Non-pigmented ciliary epithelial cell (primary cell): Measurements from ENCODE around the gene DRC1.
"Not testable (repeated sequence)": the region's sequence is repeated elsewhere in the genome, so short reads cannot be mapped to it uniquely, and the experiment has no call there.

Experiments used
- DNase-seq: peaks from one replicate; pipeline ENCODE4 v3.0.0-alpha.2; 2010; ENCODE audit warnings: low read depth

Gene DRC1

DNA sequence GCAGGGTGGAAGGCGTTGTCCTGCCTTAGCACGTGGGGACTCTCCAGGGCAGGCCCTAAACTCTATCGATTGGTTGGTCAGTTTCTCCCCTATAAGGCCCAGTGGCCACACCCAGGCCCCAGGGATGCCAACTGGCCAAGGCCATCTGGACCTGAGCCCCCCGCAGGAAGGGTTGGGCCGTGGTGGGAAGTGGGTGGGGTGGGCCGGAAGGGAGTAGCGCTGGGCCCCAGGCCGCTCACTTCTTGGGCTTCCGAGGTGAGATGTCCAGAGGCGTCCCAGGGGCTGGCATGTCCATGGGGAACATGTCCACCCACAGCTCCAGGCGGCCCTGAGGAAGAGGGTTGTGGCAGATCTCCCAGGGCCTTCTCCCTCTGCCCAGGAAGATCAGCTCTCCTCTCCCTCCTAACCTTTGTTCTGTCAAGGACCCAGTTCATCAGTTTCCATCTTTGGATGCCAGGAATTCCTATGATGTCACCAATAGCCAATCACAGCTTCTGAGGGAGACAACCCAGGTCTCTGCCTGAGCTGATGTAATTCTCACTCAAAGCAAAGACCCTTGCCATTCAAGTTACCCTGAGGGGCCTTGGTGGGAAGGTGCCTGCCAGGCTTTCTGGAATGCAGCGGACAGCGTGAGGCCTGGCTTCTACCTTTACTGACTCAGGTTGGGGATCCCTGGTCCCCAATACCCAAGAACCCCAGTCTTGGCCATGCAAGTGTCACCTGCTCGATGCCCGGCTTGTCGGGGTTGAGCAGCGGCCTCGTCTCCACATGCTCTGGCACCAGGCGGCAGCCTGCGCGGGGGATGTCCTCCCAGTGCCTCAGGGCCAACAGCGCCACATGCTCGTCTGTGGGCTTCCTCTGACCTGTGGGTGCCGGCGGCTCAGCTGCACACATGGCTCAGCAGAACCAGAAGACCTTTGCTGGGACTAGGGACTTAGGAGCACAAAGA lies 61.8 kb downstream of the DRC1 start:
- no peak for DNase-seq

DNA sequence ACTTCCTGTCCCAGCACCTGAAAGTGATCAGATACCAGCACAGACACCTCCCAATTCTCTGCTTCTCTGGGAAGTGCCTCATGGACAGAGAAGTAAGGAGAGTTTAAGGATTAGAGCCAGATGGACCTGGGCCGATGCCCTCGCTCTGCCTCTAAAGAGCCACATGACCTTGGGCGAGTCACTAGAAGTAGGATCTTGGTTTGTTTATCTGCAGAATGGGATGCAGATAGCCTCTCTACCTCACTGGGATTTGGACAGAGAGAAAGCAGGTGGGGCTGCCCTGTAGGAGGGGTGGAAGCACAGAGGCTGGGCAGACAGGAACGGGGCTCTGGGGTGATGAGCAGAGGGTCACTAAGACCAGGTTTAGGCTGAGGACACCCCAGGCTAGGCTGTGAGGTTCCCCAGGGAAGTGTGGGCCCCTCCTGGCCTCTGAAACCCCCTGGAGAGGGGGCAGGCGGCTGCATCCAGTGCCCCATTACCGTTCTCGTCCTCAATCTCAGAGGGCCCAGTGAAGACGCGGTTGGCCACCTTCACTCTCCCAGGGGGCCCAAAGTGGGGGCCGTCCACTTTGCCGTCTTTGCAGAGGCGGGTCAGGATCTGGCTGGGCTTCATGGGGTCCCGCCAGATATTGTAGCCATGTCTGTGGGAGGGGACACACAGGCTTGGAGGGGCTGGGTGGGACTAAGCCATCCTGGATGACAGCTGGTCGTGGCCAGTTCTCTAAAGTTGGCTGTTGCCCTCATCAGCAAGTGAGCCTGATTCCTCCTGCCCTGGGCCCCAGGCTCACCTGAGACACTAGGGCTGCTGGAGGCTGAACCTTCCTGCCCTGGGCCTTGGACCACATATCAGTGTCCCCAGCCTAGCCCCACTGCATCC lies 62.9 kb downstream of the DRC1 start:
- no peak for DNase-seq

DNA sequence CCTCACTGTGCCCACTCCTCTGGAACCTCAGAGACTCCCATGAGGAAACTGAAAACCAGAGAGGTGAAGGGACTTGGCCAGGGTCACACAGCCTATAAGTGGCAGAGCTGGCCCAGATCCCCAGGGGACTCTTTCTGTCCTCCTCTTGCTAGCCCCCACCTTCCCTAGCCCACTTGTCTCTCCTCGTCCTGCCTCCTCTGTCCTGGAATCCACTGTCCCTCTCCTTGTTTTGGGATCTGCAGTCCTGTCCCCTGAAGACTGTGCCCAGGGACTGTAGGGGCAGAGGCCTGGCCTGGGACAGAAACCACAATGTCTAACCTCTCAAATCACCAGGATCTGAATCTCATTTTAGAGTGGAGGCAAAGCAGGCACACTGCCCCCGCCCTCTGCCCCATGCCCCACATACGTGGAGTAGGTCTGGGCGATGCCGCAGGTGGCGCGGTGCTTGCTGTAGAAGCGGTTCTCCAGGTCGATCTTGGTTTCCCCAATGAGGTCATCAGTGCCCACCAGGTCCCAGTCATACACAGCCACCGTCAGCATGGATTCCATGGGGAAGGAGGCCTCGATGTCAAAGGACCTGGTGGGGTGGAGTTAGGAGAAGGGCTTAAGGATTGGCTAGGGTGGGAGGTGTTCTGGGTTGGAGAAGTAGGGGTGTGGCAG lies 63.7 kb downstream of the DRC1 start:
- DNase-seq: no peak

DNA sequence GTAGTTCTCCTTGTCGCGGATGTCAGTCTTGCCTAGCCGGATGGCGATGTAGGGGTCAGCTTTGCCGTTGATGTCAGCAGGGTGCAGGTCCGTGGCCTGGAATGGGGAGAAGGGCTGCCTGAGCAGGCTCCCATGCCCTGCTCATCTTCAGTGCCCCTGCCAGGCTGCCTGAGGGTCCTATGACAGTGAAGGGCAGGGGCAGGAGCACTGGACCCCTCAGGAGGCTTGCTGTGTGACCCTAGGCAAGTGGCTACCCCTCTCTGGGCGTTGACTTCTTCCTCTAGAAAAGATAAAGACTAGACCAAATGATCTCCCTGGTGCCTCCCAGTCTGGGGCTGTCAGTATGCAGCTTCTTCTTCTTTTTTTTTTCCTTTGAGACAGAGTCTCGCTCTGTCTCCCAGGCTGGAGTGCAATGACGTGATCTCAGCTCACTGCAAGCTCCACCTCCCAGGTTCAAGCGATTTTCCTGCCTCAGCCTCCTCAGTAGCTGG lies 64.3 kb downstream of the DRC1 start:
- no peak for DNase-seq

DNA sequence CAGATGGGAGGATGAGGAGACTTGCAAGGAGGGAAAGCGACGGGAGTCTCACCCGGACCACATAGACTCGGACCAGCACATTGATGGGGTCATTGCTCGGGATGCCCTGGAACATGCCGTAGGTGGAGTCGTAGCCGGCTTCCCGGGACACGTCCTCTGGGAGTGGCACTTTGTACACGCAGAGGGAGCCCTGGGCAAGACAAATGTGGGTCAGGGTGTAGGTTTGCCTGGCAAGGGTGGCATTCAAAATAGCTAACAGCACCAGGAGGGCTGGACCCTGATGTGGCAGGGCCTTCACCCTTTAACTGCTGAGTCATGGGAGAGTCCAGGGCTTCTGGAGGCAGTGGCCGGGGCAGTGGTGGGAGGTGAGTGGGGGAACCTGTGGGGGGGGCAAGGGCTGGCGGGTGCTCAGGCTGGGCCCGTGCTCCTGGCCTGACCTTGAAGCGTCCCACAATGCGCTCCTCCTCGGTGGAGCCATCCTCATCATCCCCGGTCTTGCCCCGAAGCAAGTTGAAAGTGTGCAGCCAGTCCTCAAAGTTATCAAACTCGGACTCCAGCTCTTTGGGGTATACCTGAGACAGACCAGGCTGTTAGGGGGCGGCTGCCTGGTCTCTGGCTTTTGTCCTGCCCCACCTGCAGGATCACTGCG lies 65.1 kb downstream of the DRC1 start:
- DNase-seq: no peak

DNA sequence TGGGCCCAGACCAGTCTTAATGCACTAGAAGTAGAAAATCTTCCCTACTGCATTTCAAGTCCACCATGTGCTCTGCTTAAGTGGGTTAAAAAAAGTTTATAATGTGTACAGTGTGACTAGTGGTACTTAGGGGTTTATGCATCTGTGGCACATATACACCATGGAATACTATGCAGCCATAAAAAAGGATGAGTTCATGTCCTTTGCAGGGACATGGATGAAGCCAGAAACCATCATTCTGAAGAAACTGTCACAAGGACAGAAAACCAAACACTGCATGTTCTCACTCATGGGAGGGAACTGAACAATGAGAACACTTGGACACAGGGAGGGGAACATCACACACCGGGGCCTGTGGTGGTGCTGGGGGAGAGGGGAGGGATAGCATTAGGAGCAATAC lies 66.8 kb downstream of the DRC1 start:
- not testable (repeated sequence) for DNase-seq

DNA sequence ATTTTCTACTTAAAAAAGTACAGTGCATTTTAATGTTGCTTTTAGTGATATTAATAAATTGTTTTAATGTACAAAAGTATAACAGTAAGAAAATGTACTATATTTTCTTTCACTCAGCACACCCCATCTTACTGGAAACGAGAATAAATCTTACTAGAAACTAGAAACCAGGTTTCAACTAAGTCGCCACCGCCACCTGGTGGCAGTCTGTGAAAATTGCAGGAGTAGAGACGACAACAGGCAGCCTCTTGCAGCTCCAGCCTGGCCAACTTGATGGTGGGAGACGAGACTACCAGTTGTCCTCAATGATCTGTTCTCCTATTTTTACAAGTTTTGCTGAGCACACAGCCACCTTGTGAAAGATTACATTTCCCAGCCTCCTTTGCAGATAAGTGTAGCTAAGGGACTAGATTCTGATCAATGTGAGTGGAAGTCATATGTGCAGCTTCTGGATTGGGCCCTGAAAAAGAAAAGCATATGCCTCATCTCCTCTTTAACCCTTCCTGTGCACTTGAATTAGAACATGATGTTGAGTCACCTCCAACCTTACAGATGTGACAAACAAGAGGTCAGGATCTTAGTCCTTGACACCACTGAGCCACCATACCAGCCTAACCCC lies 67.5 kb downstream of the DRC1 start:
- peak; percentile 43 for DNase-seq

DNA sequence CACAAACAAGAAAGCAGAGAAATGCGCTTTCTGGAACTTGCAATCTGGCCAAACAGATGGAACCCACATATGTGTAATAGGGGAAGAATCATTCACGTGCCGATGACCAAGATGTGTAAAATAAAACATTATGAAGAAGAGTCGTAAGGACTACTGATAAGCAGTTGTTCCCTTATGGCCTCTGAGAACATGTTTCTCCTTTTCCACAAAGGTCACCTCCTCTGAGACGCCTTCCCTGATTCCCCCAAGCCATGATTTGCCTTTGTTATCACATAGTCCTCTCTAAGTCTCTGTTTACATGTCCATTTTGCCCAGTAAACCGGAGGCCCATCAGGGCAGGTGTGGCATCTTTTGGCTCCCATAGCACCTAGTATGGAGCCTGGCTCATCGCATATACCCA lies 68.2 kb downstream of the DRC1 start:
- DNase-seq: no peak

DNA sequence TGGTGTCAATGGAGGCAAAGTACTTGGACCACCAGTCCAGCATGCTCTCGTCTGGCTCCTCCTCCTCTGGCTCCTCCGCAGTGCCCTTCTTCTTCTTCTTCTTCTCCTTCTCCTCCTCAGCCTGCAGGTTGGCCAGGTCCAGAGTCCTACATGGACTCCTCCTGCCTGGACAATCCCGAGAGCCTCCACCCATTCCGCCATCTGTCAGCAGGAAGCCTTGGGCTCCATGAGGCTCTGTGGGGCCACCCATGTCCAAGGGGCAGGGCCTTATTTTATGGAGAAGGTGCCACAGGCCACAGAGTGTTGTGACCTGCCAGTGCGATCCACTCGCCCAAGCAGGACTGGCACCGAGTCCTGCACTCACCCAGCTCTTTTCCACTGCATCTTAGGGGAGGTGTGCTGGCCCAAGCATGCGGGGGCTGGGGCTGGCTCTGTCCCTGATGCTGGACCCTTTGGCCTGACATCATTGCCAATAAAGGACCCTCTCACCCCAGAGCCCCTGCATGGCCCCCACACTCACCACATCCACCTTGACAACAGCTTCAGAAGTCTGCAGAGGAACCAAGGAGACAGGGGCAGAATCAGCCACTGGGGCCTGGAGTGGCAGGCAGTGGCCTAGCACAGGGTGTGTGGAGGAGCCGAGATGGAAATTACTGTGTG lies 69.0 kb downstream of the DRC1 start:
- DNase-seq: no peak

DNA sequence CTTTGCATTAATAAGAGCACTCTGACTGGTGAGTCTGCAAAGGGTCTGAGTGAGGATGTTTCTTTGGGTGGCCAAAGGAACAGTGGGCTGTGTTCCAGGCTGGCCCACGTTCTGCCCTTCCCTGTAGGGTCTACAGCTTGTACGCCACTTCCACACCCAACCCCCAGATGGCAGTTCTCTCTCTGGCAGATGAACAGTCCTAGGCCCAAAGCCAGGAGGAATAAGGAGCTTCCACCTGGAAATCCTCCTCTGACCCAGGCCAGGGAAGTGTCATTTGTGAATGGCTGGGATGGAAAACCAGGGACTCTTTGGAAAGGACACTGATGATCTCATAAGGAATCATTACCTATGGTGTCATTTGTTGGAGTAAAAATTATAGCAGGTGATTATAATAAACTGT lies 69.6 kb downstream of the DRC1 start:
- no peak for DNase-seq

DNA sequence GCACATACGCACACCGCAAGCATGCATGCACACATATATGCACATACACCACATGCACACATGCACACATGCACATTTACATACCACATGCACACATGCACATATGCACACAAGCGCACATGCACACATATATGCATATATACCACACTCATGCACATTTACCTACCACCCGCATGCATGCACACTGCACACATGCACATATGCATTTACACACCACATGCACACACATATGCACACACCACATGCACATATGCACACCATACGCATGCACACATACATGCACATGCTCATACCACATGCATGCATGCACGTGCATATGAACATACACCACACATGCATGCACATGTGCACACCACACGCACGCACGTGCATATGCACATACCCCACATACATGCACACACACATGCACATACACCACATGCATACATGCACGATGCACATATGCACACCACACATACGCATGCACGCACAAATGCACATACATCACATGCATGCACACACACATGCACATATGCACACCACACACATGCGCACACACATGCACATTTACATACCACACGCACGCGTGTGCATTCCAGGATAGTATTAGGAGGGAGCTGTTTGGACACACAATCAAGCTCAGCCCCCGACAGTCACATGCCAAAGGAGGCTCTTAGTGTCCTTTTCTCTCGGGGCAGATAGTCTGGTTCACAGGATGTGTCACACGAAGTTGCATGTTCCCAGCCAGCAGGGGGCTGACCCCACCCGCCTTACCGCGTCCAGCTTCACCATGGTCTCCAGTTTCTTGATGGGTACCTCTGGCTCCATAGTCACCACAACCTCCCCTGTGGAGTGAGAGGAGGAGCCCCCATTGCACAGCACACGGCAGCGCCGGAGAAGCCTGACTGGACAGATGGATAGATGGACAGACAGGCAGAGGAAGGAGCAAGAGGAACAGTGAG lies 70.3 kb downstream of the DRC1 start:
- DNase-seq: no peak

DNA sequence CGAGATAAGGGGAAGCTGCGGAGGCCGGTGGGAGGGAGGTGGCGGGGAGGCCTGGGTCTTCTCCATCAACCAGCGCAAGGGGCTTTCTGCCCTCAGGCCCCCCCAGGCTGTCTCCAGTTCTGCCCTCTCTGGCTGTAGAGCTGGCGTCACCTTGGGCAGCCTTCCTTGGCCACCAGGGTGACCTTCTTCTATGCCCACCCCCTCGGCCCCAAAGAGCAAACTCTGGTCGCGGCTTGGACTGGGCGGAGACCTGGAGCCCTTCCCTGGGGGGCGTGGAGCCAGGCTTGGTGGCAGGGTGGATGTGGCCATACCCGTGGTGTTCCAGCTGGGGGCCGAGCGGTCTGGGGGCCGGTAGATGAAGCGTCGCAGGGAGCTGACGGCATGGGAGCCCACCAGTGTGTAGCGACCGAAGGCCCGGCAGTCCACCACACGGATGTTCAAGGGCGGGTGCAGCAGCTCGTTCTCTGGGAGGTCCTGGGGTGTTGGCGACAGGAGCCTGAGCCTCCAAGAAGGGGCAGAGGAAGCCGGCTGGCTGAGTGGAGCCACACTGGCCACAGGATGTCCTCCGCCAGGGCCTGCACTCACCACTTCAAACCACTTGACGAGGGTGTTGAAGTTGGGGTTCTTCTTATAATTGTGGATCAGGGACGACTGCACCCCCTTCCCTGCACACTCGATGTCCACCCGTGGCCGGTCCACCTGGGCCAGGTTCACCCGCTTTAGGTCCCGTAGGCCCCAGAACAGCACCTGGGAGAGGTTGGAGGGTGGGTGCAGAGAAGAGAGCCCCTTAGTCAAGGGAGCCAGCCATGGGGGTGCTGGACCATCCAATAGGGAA lies 71.3 kb downstream of the DRC1 start:
- DNase-seq: no peak

DNA sequence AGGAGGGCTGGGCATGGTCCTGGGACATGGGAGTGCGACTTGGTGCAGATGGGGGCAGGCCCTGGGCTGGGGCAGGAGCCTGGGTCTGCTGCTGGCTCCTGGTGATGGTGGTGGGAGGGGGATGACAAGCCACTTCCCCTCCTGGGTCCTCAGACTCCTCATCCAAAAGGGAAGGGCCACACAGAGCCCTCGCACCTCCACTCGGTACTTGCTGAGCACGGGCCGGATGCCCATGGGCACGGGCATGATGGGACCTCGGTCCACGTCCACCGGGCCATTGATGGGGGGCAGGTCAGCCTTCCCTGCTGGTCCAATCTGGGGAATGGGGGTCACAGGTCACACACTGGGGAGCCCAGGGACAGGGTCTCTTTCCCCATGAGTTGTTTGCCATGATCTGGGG lies 72.1 kb downstream of the DRC1 start:
- DNase-seq: no peak

DNA sequence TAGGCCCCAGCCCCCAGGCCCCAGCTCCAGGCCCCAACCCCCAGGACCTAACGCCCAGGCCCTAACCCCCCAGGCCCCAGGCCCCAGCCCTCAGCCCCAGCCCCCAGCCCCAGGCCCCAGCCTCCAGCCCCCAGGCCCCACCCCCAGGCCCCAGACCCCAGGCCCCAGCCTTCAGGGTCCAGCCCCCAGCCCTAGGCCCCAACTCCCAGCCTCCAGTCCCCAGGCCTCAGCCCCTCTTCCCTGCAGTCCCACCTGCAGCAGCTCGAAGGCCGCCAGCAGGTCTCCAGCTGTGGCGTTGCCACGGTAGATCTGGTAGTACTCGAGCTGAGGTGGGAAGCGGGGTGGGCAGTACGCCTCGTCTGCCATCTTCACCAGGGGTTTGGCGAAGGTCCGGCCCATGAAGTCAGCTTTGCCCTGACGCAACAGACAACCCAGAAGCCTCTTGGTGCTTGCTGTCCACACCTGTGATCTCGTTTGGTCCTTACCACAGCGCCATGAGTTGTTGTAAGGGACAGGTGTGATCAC lies 72.6 kb downstream of the DRC1 start:
- no peak for DNase-seq

DNA sequence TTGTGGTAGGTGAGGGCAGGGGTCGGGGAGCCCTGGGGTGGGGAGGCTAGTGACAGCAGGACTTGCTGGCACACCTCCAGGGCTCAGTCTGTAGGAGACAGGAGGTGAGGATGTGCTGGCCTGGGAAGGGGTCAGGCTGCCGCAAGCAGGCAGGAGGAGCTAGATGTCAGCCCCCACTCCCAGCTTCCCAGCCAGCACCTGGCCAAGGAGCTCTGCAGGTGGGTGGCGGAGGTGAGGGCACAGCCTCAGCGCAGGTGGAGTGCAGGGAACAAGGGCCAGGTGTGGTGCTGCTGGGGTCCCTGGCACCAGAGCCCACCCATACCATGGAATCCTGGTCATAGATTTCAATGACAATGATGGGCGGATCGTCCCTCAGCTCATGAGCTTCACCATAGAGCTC lies 73.3 kb downstream of the DRC1 start:
- DNase-seq: no peak

DNA sequence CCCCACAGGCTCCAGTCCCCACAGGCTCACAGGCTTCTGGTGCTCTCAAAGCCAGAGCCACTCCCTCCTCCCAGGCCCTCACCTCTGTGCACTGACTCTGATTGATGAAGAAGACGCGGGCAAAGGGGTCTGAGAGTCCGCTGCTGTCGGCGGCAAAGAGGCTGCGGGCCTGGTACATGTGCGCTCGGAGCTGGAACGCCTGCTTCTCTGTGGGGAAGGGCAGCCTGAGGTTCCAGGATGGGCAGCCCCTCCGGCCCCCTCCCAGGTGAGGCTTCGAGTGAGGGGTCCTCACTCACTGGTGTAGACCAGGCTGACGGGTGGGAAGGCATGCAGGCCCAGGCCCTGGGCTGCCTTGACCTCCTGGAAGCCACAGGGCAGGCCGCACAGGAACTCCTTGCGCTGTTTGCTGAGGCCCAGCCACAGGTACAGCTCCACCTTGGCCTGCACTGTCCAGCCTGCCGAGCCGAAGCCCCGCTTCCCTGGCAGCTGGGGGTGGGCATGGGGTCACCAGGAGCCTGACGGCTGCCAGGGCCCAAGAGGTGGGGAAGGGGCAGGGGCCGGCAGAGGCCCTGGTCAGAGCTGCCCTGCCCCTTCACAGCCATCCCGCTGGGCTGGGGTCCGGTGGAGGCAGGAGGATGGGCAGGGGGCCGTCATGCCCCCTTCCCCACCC lies 74.2 kb downstream of the DRC1 start:
- DNase-seq: no peak

DNA sequence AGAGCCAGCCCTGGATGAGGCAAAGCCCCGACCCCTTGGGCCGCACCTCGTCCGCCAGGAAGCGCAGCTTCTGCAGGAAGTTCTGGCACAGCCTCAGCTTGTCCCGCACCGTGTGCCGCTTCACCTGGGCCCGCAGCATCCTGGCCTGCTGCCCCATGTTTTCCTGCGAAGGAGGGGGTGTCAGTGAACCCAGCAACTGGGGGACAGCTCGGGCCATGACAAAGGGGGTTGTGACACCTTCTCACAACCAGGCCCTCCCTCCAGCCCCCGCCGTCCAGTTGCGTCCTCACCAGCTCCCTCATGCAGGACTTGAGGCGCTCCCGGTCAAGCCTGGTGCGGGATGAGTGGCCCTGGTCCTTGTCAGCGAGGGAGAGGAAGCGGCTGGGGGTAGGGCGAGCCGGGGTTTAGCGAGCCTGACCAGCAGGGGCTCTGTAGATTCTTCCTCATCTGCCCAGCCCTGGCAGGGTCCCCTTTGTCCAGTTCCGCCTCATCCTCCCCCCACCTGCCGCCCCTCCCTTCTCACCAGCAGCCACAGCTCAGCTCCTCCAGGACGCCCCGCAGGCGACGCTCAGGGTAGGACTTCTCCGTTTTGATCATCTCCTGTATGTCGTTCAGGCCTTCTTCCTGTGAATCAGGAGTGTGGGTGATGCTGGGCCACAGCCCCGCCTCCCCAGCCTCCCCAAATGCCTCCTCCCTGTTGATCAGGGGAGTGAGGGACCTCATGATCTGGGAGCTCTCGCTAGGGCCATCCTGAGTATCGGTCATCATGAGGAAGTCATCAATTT lies 75.6 kb downstream of the DRC1 start:
- DNase-seq: no peak
